ENCODE measurements around the gene IFT27.

- TF ChIP-seq SIN3A (IDR thresholded peaks at IDR 0.05; ENCODE audit: low read depth) (no peak), EGR1 (IDR thresholded peaks at IDR 0.05; ENCODE audit: low read depth) (no peak), TCF7L2 (IDR thresholded peaks at IDR 0.05; ENCODE audit: borderline replicate concordance, extremely low read depth, insufficient read depth, insufficient read length) (no peak), EZH2 (IDR thresholded peaks at IDR 0.05) (no peak), EZH2phosphoT487 (IDR thresholded peaks at IDR 0.05; ENCODE audit: borderline replicate concordance) (no peak), ZNF274 (IDR thresholded peaks at IDR 0.05; ENCODE audit: low read depth, low read length) (no peak), POLR2A (IDR thresholded peaks at IDR 0.05; ENCODE audit: borderline replicate concordance, extremely low read depth, insufficient read depth, insufficient read length) (no peak), FOSL1 (IDR thresholded peaks at IDR 0.05; ENCODE audit: low read depth) (no peak), CEBPB (IDR thresholded peaks at IDR 0.05; ENCODE audit: low read depth) (no peak), SP1 (IDR thresholded peaks at IDR 0.05; ENCODE audit: low read depth) (no peak)
- TF ChIP-seq, protein P1, sequence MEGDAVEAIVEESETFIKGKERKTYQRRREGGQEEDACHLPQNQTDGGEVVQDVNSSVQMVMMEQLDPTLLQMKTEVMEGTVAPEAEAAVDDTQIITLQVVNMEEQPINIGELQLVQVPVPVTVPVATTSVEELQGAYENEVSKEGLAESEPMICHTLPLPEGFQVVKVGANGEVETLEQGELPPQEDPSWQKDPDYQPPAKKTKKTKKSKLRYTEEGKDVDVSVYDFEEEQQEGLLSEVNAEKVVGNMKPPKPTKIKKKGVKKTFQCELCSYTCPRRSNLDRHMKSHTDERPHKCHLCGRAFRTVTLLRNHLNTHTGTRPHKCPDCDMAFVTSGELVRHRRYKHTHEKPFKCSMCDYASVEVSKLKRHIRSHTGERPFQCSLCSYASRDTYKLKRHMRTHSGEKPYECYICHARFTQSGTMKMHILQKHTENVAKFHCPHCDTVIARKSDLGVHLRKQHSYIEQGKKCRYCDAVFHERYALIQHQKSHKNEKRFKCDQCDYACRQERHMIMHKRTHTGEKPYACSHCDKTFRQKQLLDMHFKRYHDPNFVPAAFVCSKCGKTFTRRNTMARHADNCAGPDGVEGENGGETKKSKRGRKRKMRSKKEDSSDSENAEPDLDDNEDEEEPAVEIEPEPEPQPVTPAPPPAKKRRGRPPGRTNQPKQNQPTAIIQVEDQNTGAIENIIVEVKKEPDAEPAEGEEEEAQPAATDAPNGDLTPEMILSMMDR (IDR thresholded peaks at IDR 0.05 in 2 of 3, conservative IDR thresholded peaks at IDR 0.05 in 1 of 3; ENCODE audit: borderline replicate concordance in 1 of 3, insufficient read depth in 1 of 3, low read depth in 2 of 3, low read length in 2 of 3): no peak
- TF ChIP-seq, protein P2, sequence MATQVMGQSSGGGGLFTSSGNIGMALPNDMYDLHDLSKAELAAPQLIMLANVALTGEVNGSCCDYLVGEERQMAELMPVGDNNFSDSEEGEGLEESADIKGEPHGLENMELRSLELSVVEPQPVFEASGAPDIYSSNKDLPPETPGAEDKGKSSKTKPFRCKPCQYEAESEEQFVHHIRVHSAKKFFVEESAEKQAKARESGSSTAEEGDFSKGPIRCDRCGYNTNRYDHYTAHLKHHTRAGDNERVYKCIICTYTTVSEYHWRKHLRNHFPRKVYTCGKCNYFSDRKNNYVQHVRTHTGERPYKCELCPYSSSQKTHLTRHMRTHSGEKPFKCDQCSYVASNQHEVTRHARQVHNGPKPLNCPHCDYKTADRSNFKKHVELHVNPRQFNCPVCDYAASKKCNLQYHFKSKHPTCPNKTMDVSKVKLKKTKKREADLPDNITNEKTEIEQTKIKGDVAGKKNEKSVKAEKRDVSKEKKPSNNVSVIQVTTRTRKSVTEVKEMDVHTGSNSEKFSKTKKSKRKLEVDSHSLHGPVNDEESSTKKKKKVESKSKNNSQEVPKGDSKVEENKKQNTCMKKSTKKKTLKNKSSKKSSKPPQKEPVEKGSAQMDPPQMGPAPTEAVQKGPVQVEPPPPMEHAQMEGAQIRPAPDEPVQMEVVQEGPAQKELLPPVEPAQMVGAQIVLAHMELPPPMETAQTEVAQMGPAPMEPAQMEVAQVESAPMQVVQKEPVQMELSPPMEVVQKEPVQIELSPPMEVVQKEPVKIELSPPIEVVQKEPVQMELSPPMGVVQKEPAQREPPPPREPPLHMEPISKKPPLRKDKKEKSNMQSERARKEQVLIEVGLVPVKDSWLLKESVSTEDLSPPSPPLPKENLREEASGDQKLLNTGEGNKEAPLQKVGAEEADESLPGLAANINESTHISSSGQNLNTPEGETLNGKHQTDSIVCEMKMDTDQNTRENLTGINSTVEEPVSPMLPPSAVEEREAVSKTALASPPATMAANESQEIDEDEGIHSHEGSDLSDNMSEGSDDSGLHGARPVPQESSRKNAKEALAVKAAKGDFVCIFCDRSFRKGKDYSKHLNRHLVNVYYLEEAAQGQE (IDR thresholded peaks at IDR 0.05; ENCODE audit: low read depth): no peak
- TF ChIP-seq, protein P3, sequence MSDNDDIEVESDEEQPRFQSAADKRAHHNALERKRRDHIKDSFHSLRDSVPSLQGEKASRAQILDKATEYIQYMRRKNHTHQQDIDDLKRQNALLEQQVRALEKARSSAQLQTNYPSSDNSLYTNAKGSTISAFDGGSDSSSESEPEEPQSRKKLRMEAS (IDR thresholded peaks at IDR 0.05): no peak
Observed at GRCh38 chr22:36745301-36745995, 30.5 kb downstream of the IFT27 start.

Data from HCT116 (cell line).